Daoy (cell line): Measurements from ENCODE around the gene CHST14. TPM values are rescaled to one million over a fixed set of nuclear protein-coding genes. Genes with fewer than 3 reads are reported as not detected.

Experiments used
- DNase-seq: peaks from one replicate; pipeline ENCODE4 v3.0.0-alpha.2; 2015; ENCODE audit warnings: low read depth
- total RNA-seq: library from RNA; depleted of rRNA; stranded (reverse); fragments of >200 nt; shearing (Covaris generic); gene quantifications from 2 replicates; pipeline ENCODE4 v1.2.3, GENCODE V29; 2014

The CHST14 gene
- total RNA-seq, 1 experiment from 2014 or later = 16.6 TPM

GRCh38 chr15:40461958-40462357, 8.8 kb upstream of the CHST14 start:
- DNase-seq = no peak

DNA sequence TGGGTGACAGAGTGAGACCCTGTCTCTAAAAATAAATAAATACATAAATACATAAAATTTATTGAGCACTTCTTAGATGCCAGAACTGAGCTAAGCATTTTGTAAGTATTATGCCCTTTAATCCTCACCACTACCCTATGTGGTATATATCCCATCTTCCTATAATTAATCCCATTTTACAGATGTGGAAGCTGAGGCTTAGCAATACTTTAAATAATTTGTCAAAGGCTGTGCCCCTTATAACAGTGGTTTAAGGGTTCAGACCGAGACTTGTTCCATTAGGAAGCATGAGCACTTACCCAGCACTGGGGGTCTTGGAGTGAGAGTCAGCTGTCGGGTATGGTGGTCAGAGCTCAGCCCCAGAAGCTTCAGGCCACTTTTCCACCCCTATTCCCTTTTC, 7.5 kb upstream of the CHST14 start:
- DNase-seq = no peak

GRCh38 chr15:40463886-40464545, 6.8 kb upstream of the CHST14 start:
- DNase-seq = no peak

DNA sequence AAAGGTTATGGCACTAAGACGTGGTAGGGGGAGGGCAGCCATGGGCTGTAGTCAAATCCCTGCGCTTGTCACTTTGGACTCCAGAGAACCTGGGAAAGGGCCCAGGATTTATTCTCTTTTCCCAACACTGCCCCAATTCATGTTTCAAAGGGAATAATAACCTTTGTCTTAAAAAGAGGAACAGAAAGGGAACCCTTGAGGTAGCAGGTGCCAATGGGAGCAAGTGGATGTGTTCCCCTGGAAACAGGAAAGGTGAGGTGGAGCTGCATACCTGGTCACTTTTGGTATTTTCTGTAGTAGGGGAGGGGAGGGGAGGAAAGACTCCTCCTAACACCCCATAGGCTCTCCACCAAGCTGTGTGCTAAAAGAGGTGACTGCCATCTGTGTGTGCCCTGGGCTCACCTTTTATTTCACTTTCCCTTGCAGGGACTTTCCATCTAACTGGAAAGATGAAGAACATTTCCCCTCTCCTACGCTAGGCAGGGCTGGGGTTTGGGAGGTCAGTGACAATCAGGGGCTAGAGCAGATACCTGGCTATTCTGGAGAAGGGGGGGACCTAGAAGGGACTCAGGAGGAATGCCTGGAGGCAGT, 6.1 kb upstream of the CHST14 start:
- DNase-seq = no peak

GRCh38 chr15:40465939-40466338, 4.8 kb upstream of the CHST14 start:
- no peak for DNase-seq

GRCh38 chr15:40466426-40467260, 4.1 kb upstream of the CHST14 start:
- no peak for DNase-seq

GRCh38 chr15:40467261-40467615, 3.5 kb upstream of the CHST14 start:
- no peak for DNase-seq

DNA sequence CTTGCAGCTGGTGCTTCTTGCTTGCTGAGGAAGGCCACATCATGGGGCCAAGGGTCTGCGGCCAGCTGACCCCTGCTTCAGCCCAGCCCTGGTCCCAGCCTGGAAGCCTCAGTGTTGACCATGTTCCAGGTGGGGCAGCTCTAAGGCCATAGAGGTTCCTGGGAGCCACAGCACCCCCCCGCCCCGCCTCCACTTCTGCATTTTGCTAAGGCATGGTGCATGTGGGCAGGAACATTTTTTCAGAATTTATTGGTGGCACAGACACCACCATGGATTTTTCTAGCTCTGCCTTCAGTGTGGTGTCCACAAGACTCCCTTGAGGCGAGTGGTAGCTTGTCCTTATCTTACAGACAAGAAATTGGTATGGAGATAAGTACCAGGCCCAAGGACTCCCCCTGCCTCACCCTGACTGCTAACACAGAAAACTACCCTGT, 1.9 kb upstream of the CHST14 start:
- DNase-seq = no peak

- no peak for DNase-seq
Measured at GRCh38 chr15:40469776-40470390, 901 bp upstream of the CHST14 start.

- peak; percentile 28 for DNase-seq
Measured at GRCh38 chr15:40471105-40471807, 472 bp downstream of the CHST14 start.

DNA sequence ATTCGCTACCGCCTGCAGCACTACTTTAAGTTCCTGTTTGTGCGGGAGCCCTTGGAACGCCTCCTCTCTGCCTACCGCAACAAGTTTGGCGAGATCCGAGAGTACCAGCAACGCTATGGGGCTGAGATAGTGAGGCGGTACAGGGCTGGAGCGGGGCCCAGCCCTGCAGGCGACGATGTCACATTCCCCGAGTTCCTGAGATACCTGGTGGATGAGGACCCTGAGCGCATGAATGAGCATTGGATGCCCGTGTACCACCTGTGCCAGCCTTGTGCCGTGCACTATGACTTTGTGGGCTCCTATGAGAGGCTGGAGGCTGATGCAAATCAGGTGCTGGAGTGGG, 995 bp downstream of the CHST14 start:
- DNase-seq = peak; percentile 16

DNA sequence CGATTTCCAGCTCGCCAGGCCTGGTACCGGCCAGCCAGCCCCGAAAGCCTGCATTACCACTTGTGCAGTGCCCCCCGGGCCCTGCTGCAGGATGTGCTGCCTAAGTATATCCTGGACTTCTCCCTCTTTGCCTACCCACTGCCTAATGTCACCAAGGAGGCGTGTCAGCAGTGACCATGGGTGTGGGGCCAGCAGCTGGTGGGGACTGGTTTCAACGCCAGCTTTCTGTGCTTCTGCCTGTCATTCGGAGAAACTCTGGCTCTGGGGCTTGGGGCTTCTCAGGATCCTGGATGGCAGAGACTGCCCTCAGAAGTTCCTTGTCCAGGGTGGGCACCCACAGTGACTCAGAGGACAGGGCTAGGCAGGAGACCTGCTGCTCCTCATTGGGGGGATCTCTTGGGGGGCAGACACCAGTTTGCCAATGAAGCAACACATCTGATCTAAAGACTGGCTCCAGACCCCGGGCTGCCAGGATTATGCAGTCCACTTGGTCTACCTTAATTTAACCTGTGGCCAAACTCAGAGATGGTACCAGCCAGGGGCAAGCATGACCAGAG, 1.5 kb downstream of the CHST14 start:
- DNase-seq = no peak

- DNase-seq = no peak
Measured at GRCh38 chr15:40474581-40474980, 3.8 kb downstream of the CHST14 start.

GRCh38 chr15:40477642-40478327, 7.0 kb downstream of the CHST14 start:
- no peak for DNase-seq

- no peak for DNase-seq
Measured at GRCh38 chr15:40479024-40479423, 8.2 kb downstream of the CHST14 start.

- no peak for DNase-seq
Measured at GRCh38 chr15:40481341-40482074, 10.7 kb downstream of the CHST14 start.

DNA sequence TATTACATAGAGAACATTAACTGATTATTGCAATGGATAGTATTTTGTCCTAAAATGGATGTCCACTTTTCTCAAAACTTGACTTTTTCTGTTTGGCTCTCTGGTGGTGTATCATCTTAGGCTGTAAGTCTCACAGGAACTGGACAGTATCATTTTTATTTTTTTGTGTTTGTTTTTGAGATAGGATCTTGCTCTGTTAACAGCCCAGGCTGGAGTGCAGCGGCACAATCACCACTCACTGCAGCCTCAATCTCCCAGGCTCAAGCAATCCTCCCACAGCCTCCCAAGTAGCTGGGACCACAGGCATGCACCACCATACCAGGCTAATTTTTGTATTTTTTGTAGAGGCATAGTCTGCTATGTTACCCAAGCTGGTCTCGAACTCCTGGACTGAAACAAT, 13.1 kb downstream of the CHST14 start:
- no peak for DNase-seq

DNA sequence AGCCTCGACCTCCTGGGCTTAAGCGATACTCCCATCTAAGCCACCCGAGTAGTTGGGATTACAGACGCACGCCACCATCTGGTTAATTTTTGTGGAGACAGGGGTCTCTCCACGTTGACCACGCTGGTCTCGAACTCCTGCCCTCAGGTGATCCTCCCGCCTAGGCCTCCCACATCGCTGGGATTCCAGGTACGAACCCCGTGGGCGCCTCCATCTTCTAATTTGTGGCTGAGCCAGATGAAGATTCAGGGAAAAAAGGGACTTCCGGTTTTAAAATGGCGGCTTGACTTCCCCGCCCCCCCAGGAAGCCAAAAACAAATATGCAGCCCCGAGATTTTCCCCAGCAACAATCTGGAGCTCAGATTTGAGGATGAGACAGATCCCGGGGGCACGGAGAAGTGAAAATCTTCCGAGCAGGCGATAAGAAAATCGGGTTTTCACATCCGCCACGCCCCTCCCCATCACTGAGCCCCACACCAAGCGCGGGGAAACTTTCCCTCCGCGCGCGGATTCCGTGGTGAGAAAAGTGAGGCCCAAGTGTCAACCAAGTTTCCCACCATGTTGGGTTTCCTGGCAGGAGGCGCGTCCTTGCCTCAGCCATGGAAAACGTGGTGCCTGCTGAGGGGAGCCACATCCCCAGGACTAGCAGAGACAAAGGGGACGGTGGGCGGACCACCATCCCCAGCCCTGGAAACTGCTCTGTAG, 15.4 kb downstream of the CHST14 start:
- DNase-seq = no peak

- no peak for DNase-seq
Measured at GRCh38 chr15:40487816-40488682, 17.3 kb downstream of the CHST14 start.
